OCI-LY3 (cell line): Measurements from ENCODE around the gene DENND1A.

Source experiments
- EZH2phosphoT487 ChIP-seq: fragments of 200-600 bp; shearing (Covaris generic); IDR thresholded peaks from 2 replicates; pipeline ENCODE4 v1.6.1; 2018; ENCODE audit warnings: antibody characterized with exemption, mixed run types, low read depth
- TF ChIP-seq, protein P1 (sequence below): fragments of 200-600, 300-600 bp; sonication (generic); IDR thresholded peaks from 2 replicates; pipeline ENCODE4 v1.5.1; 2014; ENCODE audit warnings: antibody characterized with exemption, low read length, low read depth

DNA sequence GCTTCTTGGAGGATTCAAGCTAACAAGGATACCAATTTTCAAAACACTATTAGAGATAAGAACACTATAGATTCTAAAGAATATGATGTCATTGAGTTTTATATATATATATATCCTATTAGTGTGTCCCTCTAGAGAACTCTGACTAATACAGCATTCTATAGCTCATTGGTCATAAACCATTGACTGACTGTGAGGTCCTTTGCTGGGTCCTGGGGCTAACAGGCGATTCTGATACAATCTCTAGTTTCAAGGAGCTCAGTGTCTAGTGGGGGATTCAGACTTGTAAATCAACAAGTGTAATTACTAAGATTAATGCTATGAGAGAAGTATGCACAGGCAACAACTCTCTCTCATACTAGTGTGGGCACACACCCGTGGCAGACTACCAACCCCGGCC lies 234.5 kb downstream of the DENND1A start:
- TF ChIP-seq, protein P1, sequence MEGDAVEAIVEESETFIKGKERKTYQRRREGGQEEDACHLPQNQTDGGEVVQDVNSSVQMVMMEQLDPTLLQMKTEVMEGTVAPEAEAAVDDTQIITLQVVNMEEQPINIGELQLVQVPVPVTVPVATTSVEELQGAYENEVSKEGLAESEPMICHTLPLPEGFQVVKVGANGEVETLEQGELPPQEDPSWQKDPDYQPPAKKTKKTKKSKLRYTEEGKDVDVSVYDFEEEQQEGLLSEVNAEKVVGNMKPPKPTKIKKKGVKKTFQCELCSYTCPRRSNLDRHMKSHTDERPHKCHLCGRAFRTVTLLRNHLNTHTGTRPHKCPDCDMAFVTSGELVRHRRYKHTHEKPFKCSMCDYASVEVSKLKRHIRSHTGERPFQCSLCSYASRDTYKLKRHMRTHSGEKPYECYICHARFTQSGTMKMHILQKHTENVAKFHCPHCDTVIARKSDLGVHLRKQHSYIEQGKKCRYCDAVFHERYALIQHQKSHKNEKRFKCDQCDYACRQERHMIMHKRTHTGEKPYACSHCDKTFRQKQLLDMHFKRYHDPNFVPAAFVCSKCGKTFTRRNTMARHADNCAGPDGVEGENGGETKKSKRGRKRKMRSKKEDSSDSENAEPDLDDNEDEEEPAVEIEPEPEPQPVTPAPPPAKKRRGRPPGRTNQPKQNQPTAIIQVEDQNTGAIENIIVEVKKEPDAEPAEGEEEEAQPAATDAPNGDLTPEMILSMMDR = no peak
- TF ChIP-seq EZH2phosphoT487 = no peak
